ENCODE data around the gene TNIP3.

TNIP3 gene

GRCh38 chr4:121139533-121140222 is 24.4 kb downstream of the TNIP3 start:
- DNase-seq (ENCODE audit: low read depth in 3 of 3), result no peak

GRCh38 chr4:121138039-121138825 is 25.9 kb downstream of the TNIP3 start:
- DNase-seq (ENCODE audit: low read depth in 3 of 3), result peak in 1 of 3 experiments; percentile 7

- DNase-seq (ENCODE audit: low read depth in 3 of 3), result no peak
These were observed 33.8 kb downstream of the TNIP3 start for GRCh38 chr4:121130326-121130660.

- DNase-seq (ENCODE audit: low read depth in 3 of 3), result no peak
These were observed 34.4 kb downstream of the TNIP3 start for GRCh38 chr4:121129606-121130325.

GRCh38 chr4:121127100-121127499 is 37.0 kb downstream of the TNIP3 start:
- no peak for DNase-seq (ENCODE audit: low read depth in 3 of 3)

- DNase-seq (ENCODE audit: low read depth in 3 of 3), result no peak
These were observed 37.6 kb downstream of the TNIP3 start for GRCh38 chr4:121126449-121127006.

- DNase-seq (ENCODE audit: low read depth in 3 of 3), result no peak
These were observed 38.6 kb downstream of the TNIP3 start for GRCh38 chr4:121125498-121125885.

- DNase-seq (ENCODE audit: low read depth in 3 of 3), result no peak
These were observed 41.5 kb downstream of the TNIP3 start for GRCh38 chr4:121122661-121123060.

- no peak for DNase-seq (ENCODE audit: low read depth in 3 of 3)
These were observed 44.4 kb downstream of the TNIP3 start for GRCh38 chr4:121119715-121120114.

- DNase-seq (ENCODE audit: low read depth in 3 of 3), result no peak
These were observed 45.8 kb downstream of the TNIP3 start for GRCh38 chr4:121118344-121118743.

GRCh38 chr4:121114756-121115155 is 49.4 kb downstream of the TNIP3 start:
- no peak for DNase-seq (ENCODE audit: low read depth in 3 of 3)

GRCh38 chr4:121112530-121112929 is 51.6 kb downstream of the TNIP3 start:
- DNase-seq (ENCODE audit: low read depth in 3 of 3), result no peak

- DNase-seq (ENCODE audit: low read depth in 3 of 3), result no peak
These were observed 55.6 kb downstream of the TNIP3 start for GRCh38 chr4:121108557-121108956.

- DNase-seq (ENCODE audit: low read depth in 3 of 3), result no peak
These were observed 56.6 kb downstream of the TNIP3 start for GRCh38 chr4:121107507-121107906.

GRCh38 chr4:121100093-121100775 is 63.9 kb downstream of the TNIP3 start:
- DNase-seq (ENCODE audit: low read depth in 3 of 3), result no peak

GRCh38 chr4:121098266-121098665 is 65.9 kb downstream of the TNIP3 start:
- DNase-seq (ENCODE audit: low read depth in 3 of 3), result no peak

- no peak for DNase-seq (ENCODE audit: low read depth in 3 of 3)
These were observed 67.5 kb downstream of the TNIP3 start for GRCh38 chr4:121096629-121097028.

GRCh38 chr4:121096191-121096590 is 67.9 kb downstream of the TNIP3 start:
- DNase-seq (ENCODE audit: low read depth in 3 of 3), result no peak

- no peak for DNase-seq (ENCODE audit: low read depth in 3 of 3)
These were observed 69.7 kb downstream of the TNIP3 start for GRCh38 chr4:121094297-121094966.

- DNase-seq (ENCODE audit: low read depth in 3 of 3), result no peak
These were observed 70.9 kb downstream of the TNIP3 start for GRCh38 chr4:121093261-121093660.

GRCh38 chr4:121091941-121092340 is 72.2 kb downstream of the TNIP3 start:
- DNase-seq (ENCODE audit: low read depth in 3 of 3), result no peak

Data from stimulated activated CD4-positive, alpha-beta T cell treated with anti-CD3 and anti-CD28 coated beads, TNF-alpha, amount 100 ng/mL, for 4 hours (primary cell).